ENCODE results near the gene VAMP8.
"Not testable (repeated sequence)": the region's sequence is repeated elsewhere in the genome, so short reads cannot be mapped to it uniquely, and the experiment has no call there.

Gene VAMP8

GRCh38 chr2:85615413-85615728, 38.0 kb downstream of the VAMP8 start:
- DNase-seq: no peak

- not testable (repeated sequence) for DNase-seq
Observed at GRCh38 chr2:85617723-85618122, 40.3 kb downstream of the VAMP8 start.

GRCh38 chr2:85619617-85620016, 42.2 kb downstream of the VAMP8 start:
- no peak for DNase-seq

GRCh38 chr2:85621338-85621737, 44.0 kb downstream of the VAMP8 start:
- DNase-seq: no peak

- DNase-seq: no peak
Observed at GRCh38 chr2:85623991-85624390, 46.6 kb downstream of the VAMP8 start.

GRCh38 chr2:85628658-85629057, 51.3 kb downstream of the VAMP8 start:
- DNase-seq: no peak

GRCh38 chr2:85631316-85631715, 53.9 kb downstream of the VAMP8 start:
- no peak for DNase-seq

Data from nucleus accumbens (tissue), 56 donors.